Erythroblast (primary cell): ENCODE measurements around the gene HMOX1.
A peak's percentile ranks its signal among the peaks of the same experiment; 100 is the strongest.
"Not testable (repeated sequence)": the region's sequence is repeated elsewhere in the genome, so short reads cannot be mapped to it uniquely, and the experiment has no call there.

Experiments used
- DNase-seq, 2 experiments: peaks; one replicate each; lab custom pipeline; 2025; lab: John Stamatoyannopoulos, UW
- GATA1 ChIP-seq: IDR thresholded peaks from 2 replicates; pipeline ENCODE4 v1.6.1; 2011; ENCODE audit warnings: low read depth, mild to moderate bottlenecking, control low read depth, low read length, moderate library complexity
- POLR2A ChIP-seq: IDR thresholded peaks from 2 replicates; pipeline ENCODE4 v1.6.1; 2011; ENCODE audit warnings: mild to moderate bottlenecking, low read length

HMOX1 gene

GRCh38 chr22:35381424-35382009, 621 bp downstream of the HMOX1 start:
- no peak for DNase-seq
- no peak for TF ChIP-seq POLR2A
- no peak for TF ChIP-seq GATA1

- DNase-seq, result no peak
- TF ChIP-seq POLR2A, result no peak
- TF ChIP-seq GATA1, result no peak
These were observed 2.8 kb downstream of the HMOX1 start for GRCh38 chr22:35383679-35384071.

- TF ChIP-seq POLR2A (no peak), GATA1 (no peak)
- DNase-seq, result no peak
These were observed 3.6 kb downstream of the HMOX1 start for GRCh38 chr22:35384527-35384926.

GRCh38 chr22:35384975-35385588, 4.2 kb downstream of the HMOX1 start:
- TF ChIP-seq POLR2A (no peak), GATA1 (no peak)
- DNase-seq, result no peak

GRCh38 chr22:35386670-35387288, 5.9 kb downstream of the HMOX1 start:
- TF ChIP-seq POLR2A, result no peak
- TF ChIP-seq GATA1, result no peak
- DNase-seq, result no peak

GRCh38 chr22:35390933-35391332, 10.0 kb downstream of the HMOX1 start:
- TF ChIP-seq GATA1 (no peak), POLR2A (no peak)
- no peak for DNase-seq

GRCh38 chr22:35392357-35392756, 11.5 kb downstream of the HMOX1 start:
- TF ChIP-seq POLR2A (no peak), GATA1 (no peak)
- DNase-seq, result no peak

- no peak for DNase-seq
- TF ChIP-seq POLR2A, result no peak
These were observed 12.5 kb downstream of the HMOX1 start for GRCh38 chr22:35393116-35394010.

GRCh38 chr22:35394011-35394312, 13.1 kb downstream of the HMOX1 start:
- TF ChIP-seq GATA1, result no peak
- TF ChIP-seq POLR2A, result no peak
- DNase-seq, result no peak

GRCh38 chr22:35394810-35395563, 14.1 kb downstream of the HMOX1 start:
- DNase-seq, result no peak

GRCh38 chr22:35396622-35397021, 15.7 kb downstream of the HMOX1 start:
- DNase-seq, result not testable (repeated sequence)

More at GRCh38 chr22:35394810-35395563, 14.1 kb downstream of the HMOX1 start:
- no peak for TF ChIP-seq POLR2A
- no peak for TF ChIP-seq GATA1

- no peak for TF ChIP-seq POLR2A
- no peak for DNase-seq
These were observed 16.4 kb downstream of the HMOX1 start for GRCh38 chr22:35397095-35397904.

GRCh38 chr22:35398591-35398973, 17.7 kb downstream of the HMOX1 start:
- no peak for TF ChIP-seq GATA1
- no peak for DNase-seq

- TF ChIP-seq GATA1, result no peak
- no peak for TF ChIP-seq POLR2A
- peak; percentile 53 to 54 for DNase-seq
These were observed 18.3 kb downstream of the HMOX1 start for GRCh38 chr22:35399114-35399677.
